Measurements from ENCODE around the gene EXOC2.

Gene EXOC2

DNA sequence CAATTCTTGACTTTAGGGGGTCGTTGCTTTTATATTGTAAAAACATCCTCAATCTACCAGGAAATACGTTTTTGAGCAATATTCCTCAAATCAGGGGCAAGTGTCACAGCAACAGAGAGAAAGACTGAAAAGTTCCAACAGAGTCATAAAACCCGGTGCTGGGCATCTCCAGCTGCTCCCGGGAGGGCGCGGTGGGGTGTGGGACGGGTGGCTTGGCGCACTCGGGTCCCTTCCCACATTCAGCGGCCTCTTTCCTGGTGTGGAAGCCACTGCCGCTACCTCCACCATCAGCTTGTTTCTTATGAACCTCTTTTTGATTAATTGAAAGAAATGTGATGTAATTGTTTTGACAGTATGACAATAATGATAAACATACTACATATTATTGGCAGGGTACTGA is 203.2 kb downstream of the EXOC2 start:
- Histone ChIP-seq H3K4me1 (no peaks in the 10 kb centered on the region), H3K36me3 (replicated peaks) (no peaks in the 10 kb centered on the region; the same call in 1 of the 2 replicates), H3K27me3 (ENCODE audit: low read depth) (no peaks in the 10 kb centered on the region), H3K4me3 (no peak overlapping the region), H3K9me3 (no peaks in the 10 kb centered on the region)
- in situ Hi-C loops (cut with MboI; ENCODE audit: low sequenced_read_pairs) = no loop called here
- DNase-seq (ENCODE audit: low spot score in 2 of 2) = no peak

DNA sequence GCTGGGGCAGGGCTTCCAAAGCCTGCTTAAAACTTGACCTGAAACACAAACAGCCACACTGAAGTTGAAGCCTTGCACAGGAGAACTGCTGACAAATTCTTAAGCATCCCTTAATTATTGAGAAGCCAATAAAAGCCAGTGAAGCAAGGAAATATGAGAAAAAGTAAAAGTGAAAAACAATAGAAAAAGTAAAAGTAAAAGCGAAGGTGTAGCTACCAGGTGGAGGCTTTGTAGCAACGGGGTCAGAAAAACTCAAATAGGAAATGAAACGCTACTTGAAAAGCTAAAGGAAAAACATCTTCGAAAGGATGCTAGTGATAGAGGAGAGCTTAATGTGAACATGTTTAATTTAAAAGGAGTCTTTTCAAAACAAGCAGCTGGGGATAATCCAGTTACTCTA is 203.9 kb downstream of the EXOC2 start:
- Histone ChIP-seq H3K27me3 (ENCODE audit: low read depth) (no peaks in the 10 kb centered on the region), H3K36me3 (replicated peaks) (no peaks in the 10 kb centered on the region; the same call in 1 of the 2 replicates), H3K9me3 (no peaks in the 10 kb centered on the region), H3K4me1 (no peaks in the 10 kb centered on the region), H3K4me3 (no peak overlapping the region)
- DNase-seq (ENCODE audit: low spot score in 2 of 2) = no peak
- in situ Hi-C loops (cut with MboI; ENCODE audit: low sequenced_read_pairs) = no loop called here

DNA sequence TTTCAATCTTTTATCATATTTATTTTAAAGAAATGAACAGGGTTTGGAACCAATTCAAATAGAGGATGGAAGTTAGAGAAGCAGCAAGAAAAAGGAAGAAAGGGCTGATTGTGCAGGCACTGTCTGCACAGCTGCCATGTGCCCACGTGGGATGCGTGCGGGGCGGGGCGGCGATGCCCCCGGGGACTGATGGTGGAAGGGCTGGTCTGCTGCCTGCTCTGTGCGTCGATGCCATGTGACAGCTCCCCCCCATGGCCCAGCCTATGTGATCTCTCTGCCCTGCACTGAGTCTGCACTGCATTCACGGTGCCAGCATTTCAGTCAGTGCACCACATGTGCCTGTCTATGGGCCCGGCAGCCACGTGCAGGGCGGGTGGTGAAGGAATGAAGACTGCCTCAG is 205.0 kb downstream of the EXOC2 start:
- no peak for DNase-seq (ENCODE audit: low spot score in 2 of 2)
- Histone ChIP-seq H3K9me3 (no peaks in the 10 kb centered on the region), H3K36me3 (replicated peaks) (no peaks in the 10 kb centered on the region; the same call in 1 of the 2 replicates)

DNA sequence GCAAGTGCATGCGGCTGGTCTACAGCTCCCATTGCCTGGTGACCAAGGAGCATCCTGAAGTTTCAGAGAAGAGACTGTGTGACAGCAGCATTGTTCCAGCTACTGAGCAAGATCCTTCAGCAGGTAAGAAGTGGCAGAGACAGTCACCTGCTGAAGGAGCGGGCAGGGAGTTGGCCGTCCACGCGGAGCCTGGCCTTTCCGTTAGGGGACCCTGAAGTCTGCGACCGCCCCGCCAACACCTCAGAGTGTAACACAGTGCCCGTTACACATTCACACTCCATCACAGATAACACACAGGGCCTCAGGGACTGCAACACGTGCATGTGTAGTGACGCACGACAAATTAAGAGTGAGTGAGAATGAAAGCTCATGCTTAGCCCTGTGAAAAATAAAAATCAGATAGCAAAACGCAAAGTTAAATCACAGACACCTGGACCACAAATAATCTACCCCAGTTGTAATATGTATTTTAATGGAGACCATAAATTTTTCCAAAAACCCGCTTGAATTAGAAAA is 207.2 kb downstream of the EXOC2 start:
- no peaks in the 10 kb centered on the region for H3K36me3 ChIP-seq (replicated peaks)
- H3K4me3 ChIP-seq = no peak overlapping the region
- in situ Hi-C loops (cut with MboI; ENCODE audit: low sequenced_read_pairs) = no loop called here
- no peaks in the 10 kb centered on the region for H3K27me3 ChIP-seq (ENCODE audit: low read depth)
- DNase-seq (ENCODE audit: low spot score in 2 of 2) = no peak
- H3K4me1 ChIP-seq = no peaks in the 10 kb centered on the region
- no peaks in the 10 kb centered on the region for H3K9me3 ChIP-seq

More for the DNA sequence above, 205.0 kb downstream of the EXOC2 start:
- in situ Hi-C loops (cut with MboI; ENCODE audit: low sequenced_read_pairs) = no loop called here
- Histone ChIP-seq H3K27me3 (ENCODE audit: low read depth) (no peaks in the 10 kb centered on the region), H3K4me3 (no peak overlapping the region), H3K4me1 (no peaks in the 10 kb centered on the region)

DNA sequence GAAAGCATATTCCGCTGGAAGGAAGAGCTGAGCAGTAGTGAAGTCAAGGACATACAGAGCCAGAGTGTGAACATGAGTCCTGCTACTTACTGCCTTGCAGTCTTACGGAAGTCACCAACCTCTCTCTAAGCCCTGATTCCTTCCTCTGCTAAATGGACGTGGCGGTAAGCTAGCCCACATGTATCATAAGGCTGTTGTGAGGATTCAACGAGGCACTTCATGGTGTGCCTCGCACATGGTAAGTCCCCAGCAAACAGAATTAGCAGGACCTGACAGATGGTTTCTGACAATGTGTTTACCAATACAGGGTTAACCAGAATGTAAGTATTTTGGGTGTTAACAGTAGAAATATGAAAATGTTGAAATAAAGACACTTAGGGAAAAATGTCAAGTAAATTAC is 208.2 kb downstream of the EXOC2 start:
- no peaks in the 10 kb centered on the region for H3K36me3 ChIP-seq (replicated peaks)
- no peak overlapping the region for H3K4me3 ChIP-seq
- no peaks in the 10 kb centered on the region for H3K4me1 ChIP-seq
- DNase-seq (ENCODE audit: low spot score in 2 of 2) = no peak
- in situ Hi-C loops (cut with MboI; ENCODE audit: low sequenced_read_pairs) = no loop called here
- no peaks in the 10 kb centered on the region for H3K9me3 ChIP-seq
- no peaks in the 10 kb centered on the region for H3K27me3 ChIP-seq (ENCODE audit: low read depth)

DNA sequence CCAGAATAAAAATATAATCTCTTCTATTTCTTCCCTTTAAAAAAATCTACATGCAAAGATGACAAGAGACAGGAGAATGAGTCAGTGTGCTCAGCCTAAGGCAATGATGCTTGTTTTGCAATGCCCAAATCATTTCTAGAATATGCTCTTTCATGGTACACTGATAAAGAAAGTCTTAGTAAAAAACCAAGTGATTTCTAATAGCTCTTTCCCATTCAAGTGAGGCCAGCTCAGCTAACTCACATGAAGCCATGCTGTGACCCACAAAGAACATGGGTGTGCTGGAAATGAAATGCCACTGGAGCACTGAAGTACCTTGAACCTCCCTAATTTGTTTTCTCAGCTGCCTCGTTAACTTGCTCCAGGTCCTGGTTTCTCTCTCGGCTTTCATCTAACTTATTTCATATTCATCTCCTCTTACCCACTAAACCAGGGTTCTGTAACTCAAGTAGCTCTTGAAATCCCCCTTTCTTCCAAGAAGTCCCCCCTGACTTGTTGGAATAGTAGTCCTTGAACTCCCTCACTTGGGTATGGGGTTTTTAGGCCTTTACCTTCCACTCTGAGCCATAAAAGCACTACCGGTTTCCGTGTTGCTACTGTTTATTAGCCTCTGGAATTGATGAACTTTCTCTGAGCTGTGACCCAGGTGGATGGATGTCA is 208.7 kb downstream of the EXOC2 start:
- Histone ChIP-seq H3K27me3 (ENCODE audit: low read depth) (no peaks in the 10 kb centered on the region), H3K36me3 (replicated peaks) (no peaks in the 10 kb centered on the region), H3K4me3 (no peak overlapping the region), H3K4me1 (no peaks in the 10 kb centered on the region), H3K9me3 (no peaks in the 10 kb centered on the region)
- DNase-seq (ENCODE audit: low spot score in 2 of 2) = no peak
- in situ Hi-C loops (cut with MboI; ENCODE audit: low sequenced_read_pairs) = no loop called here

DNA sequence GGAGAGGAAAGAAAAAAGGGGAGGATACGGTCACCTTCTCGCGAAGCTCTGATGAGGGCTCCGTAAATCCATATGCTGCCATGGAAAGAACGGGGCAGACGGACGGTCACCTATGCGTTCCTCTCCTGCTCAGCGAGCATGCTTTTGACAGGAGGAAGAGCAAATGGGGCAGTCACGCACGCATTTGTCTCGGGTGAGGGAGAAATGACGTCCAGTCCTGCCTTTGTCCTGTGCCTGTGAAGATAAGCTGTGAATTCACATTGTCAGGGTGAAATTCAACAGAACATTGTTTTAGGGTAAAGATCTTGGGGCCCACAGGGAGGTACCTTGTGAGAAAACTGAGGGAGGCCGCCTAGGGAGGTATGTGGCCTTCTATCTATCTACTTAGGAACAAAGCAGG is 217.6 kb downstream of the EXOC2 start:
- Histone ChIP-seq H3K36me3 (replicated peaks) (no peaks in the 10 kb centered on the region), H3K4me3 (no peak overlapping the region), H3K4me1 (no peaks in the 10 kb centered on the region), H3K9me3 (no peaks in the 10 kb centered on the region), H3K27me3 (ENCODE audit: low read depth) (no peaks in the 10 kb centered on the region)
- no peak for DNase-seq (ENCODE audit: low spot score in 2 of 2)
- in situ Hi-C loops (cut with MboI; ENCODE audit: low sequenced_read_pairs) = no loop called here

DNA sequence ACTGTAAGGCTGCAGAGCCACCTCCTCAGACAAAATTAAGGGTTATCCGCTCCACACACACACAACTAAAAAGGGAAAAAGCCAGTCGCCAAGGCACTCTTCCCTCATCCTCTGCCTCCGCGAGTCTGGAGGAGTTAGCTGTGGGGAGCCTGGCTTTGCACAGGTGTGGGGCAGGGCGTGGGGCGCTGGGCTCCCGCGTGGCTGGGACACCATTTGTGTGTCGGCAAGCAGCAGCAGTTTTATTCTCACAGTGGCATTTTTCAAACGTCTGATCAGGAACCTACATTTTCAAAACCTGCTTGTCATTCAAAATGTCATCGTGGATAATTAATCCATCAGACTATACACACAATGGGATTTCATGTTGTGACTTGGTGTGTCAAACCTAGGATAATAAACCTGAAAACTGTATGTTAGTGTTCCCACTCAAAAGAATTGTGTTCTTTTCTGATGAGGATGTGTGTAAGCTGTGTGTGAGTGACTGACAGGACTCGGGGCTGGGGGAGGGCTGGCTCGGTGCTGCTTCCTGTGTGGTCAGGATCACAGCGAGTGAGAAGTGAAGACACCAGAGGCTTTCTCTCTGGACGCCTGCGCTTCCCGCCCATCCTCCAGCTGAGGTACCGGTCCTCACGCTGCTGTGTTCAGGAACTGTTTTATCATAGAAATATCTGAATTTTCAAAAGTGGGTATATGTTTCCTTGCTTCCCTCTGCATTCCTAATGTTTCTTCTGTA is 218.3 kb downstream of the EXOC2 start:
- H3K27me3 ChIP-seq (ENCODE audit: low read depth) = no peaks in the 10 kb centered on the region
- no peaks in the 10 kb centered on the region for H3K9me3 ChIP-seq
- no peaks in the 10 kb centered on the region for H3K4me1 ChIP-seq
- in situ Hi-C loops (cut with MboI; ENCODE audit: low sequenced_read_pairs) = no loop called here
- no peak for DNase-seq (ENCODE audit: low spot score in 2 of 2)
- no peak overlapping the region for H3K4me3 ChIP-seq
- H3K36me3 ChIP-seq (replicated peaks) = no peaks in the 10 kb centered on the region

DNA sequence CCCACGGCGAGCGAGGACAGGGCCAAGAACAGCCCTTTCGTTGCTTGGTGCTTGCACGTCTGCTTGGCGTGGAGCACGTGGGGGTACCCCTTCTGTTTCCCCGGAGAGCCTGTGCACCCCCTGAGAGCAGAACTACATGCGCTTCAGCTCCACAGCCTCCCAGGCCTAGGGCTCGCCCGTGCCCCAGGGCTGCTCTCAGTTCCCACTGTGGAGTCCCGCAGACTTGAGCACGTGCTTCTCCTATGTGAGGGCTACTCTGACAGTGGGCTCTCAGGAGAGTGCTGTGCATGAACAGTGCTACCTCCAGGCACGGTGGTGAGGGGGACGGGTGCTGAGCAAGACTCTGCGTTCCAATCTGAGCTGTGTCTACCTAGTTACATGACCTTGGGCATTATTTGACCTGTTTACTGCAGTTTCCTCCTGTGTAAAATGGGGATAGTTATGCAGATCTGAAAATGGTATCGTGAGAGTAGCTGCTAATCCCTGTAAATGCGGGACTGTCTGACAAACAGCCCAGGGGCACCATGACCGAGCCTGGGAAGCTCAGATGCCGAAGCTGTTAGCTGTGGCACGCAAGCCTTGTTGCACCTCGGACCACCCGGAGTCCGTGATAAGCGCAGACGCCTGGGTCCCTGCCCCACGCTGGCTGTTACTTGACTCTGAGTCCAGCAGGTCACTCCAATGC is 219.0 kb downstream of the EXOC2 start:
- H3K4me3 ChIP-seq = no peak overlapping the region
- H3K27me3 ChIP-seq (ENCODE audit: low read depth) = no peaks in the 10 kb centered on the region
- H3K4me1 ChIP-seq = no peaks in the 10 kb centered on the region
- H3K36me3 ChIP-seq (replicated peaks) = no peaks in the 10 kb centered on the region
- no peaks in the 10 kb centered on the region for H3K9me3 ChIP-seq
- DNase-seq (ENCODE audit: low spot score in 2 of 2) = no peak
- in situ Hi-C loops (cut with MboI; ENCODE audit: low sequenced_read_pairs) = no loop called here

DNA sequence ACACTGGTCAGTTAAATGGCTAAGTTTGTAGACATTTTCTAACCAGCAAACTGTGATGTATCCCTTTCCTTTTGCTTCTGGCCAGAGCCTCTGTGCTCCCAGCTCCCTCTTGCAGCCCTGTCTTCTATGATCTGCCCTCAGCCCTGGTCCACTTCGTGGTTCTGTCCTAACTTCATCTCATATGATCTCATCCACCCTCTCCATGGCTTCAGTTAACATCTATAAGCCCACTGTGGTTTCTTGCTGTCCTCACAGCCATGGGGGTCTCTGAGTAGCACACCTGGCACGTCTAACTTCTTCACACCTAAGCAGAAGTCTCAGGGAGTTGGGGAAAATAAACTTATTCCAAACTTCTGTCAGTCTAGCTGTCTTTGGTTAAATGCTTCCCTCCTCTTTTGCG is 219.6 kb downstream of the EXOC2 start:
- in situ Hi-C loops (cut with MboI; ENCODE audit: low sequenced_read_pairs) = no loop called here
- no peaks in the 10 kb centered on the region for H3K27me3 ChIP-seq (ENCODE audit: low read depth)
- no peak for DNase-seq (ENCODE audit: low spot score in 2 of 2)
- H3K36me3 ChIP-seq (replicated peaks) = no peaks in the 10 kb centered on the region
- no peaks in the 10 kb centered on the region for H3K4me1 ChIP-seq
- no peak overlapping the region for H3K4me3 ChIP-seq
- H3K9me3 ChIP-seq = no peaks in the 10 kb centered on the region

DNA sequence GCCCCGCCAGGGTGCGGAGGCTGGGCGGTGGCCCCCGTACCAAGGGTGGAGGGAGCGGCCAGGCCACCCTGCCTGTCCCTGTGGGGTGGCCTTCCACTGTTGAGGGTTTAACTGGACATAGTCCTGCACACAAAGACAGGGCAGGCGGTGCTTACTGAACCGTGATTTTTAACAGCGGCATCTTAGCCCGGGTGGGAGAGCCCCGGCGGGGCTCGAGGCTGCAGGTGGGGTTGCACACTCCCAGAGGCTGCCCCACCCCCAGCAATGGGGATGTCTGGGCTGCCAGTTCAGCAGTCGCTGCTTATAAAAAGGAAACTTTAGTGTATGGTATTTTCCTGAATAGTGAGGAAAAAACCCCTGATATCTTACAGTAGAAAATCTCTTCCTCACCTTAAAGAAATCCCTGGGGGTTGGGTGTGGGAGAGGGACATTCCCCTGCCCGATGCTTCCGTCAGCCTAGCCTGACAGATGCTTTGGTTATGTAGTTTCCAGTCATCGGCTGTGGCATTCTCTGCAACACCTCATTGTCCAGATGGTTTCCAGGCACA is 222.0 kb downstream of the EXOC2 start:
- no peaks in the 10 kb centered on the region for H3K4me1 ChIP-seq

DNA sequence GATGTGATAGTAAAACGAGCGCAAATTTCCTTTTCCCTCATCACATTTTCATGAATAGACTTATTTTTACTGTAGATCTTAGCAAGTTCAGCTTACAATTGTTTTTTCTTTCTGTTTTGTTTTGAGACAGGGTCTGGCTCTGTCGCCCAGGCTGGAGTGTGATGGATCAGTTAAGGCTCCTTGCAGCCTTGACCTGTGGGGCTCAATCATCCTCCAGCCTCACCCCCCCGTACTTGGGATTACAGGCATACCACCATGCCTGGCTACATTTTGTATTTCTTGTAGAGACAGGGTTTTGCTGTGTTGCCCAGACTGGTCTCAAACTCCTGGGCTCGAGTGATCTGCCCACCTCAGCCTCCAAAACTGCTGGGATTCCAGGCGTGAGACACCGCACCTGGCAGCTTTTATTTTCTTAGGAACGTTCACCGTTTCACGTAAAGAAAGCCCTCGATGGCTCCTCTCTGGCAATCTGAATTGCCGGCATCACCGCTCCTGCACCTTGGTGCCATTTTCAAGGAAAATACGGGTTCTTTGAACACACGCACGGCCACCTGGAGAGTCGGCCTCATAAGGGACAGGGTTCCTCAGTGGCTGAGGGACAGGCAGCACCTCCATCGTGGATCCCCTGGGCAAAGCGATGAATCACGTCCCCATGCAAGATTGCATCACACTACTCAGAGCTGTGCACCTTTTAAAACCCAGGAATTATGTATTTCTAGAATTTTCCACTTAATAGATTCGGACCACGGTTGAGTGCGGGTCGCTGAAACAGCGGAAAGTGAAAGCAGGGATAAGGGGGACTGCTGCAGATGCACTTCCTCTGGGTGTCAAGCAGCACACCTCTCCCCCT is 222.7 kb downstream of the EXOC2 start:
- Histone ChIP-seq H3K9me3 (no peaks in the 10 kb centered on the region), H3K36me3 (replicated peaks) (no peaks in the 10 kb centered on the region), H3K4me1 (no peaks in the 10 kb centered on the region), H3K27me3 (ENCODE audit: low read depth) (peaks cover 3% of the 10 kb centered on the region; the same call in 1 of the 2 replicates), H3K4me3 (no peak overlapping the region)
- in situ Hi-C loops (cut with MboI; ENCODE audit: low sequenced_read_pairs) = no loop called here
- DNase-seq (ENCODE audit: low spot score in 2 of 2) = no peak

More for the DNA sequence above, 222.0 kb downstream of the EXOC2 start:
- in situ Hi-C loops (cut with MboI; ENCODE audit: low sequenced_read_pairs) = no loop called here
- peaks cover 3% of the 10 kb centered on the region; the same call in 1 of the 2 replicates for H3K27me3 ChIP-seq (ENCODE audit: low read depth)
- H3K9me3 ChIP-seq = no peaks in the 10 kb centered on the region
- DNase-seq (ENCODE audit: low spot score in 2 of 2) = no peak
- H3K4me3 ChIP-seq = no peak overlapping the region
- no peaks in the 10 kb centered on the region for H3K36me3 ChIP-seq (replicated peaks)

DNA sequence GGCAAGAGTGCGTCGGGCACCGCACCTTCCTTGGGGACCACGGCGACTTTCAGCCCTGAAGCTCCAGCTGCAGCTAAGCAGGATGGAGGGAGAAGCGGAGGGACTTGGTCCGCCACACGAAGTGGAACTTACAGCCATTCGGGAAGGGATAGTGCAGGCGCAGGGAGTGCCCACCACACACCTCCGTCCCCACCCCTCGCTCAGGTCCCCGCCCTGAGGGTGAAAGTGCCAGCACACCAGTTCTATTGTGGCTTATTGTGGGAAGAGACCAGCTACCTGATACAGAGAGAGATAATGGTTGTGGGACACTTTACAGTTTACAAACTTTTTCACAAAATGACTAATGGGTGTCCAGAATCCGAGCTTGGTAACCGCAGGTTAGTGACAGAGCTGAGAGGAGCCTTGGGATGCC is 225.3 kb downstream of the EXOC2 start:
- H3K36me3 ChIP-seq (replicated peaks) = no peaks in the 10 kb centered on the region

More for the DNA sequence above, 225.3 kb downstream of the EXOC2 start:
- Histone ChIP-seq H3K27me3 (ENCODE audit: low read depth) (peaks cover 11% of the 10 kb centered on the region; the same call in 1 of the 2 replicates), H3K4me3 (no peak overlapping the region), H3K9me3 (no peaks in the 10 kb centered on the region), H3K4me1 (no peaks in the 10 kb centered on the region)
- no peak for DNase-seq (ENCODE audit: low spot score in 2 of 2)
- in situ Hi-C loops (cut with MboI; ENCODE audit: low sequenced_read_pairs) = no loop called here
